ENCODE measurements around the gene DLGAP4. TPM values are rescaled to one million over a fixed set of nuclear protein-coding genes. Genes with fewer than 3 reads are reported as not detected.

The DLGAP4 gene
- total and polyA plus RNA-seq, 2 of the 13 experiments (the other 11 are each of a cell fraction or from before 2014, with no cell fraction given): 15.2 to 26.7 TPM

GRCh38 chr20:36271639-36272546 is 34.2 kb upstream of the DLGAP4 start:
- ATAC-seq (peak; percentile 31), FAIRE-seq (no peak), DNase-seq (ENCODE audit: low spot score) (no peak)
- H3K4me1 ChIP-seq (ENCODE audit: insufficient read depth, low read length): peaks cover 41% of the 10 kb centered on the region
- BruUV-seq (replicated peaks): TSS peak; percentile 64
- H3K27me3 ChIP-seq (ENCODE audit: control insufficient read depth in 1 of 2, insufficient read depth in 2 of 2, low read length in 2 of 2): peaks cover 2 to 31% of the 10 kb centered on the region in 2 experiments; a peak in 4 of 5 replicates
- no peaks in the 10 kb centered on the region for H3K9me3 ChIP-seq (ENCODE audit: low read length)
- ChIA-PET POLR2A (interaction anchor here (0.5 to 3.5 kb wide), 8 partner anchors 10 to 317 kb away, joined by 3 to 10 read pairs (median 4); partner anchors contain the start of gene SCAND1), CTCF (ENCODE audit: low intra/inter-chr PET ratio, low total read pairs) (no interaction called here)
- intact Hi-C loops (cut with micrococcal nuclease; ENCODE audit: unreplicated experiment): loop anchor here (10.0 kb wide), 1 partner anchor 123 kb away; no protein-coding TSS in a partner anchor
- H3K4me2 ChIP-seq (ENCODE audit: low read depth, low read length): peak overlapping the region; percentile 57
- peak overlapping the region; percentile 57 for H2AFZ ChIP-seq (ENCODE audit: low read length)
- peak overlapping the region; percentile 24 for H3K9ac ChIP-seq (ENCODE audit: insufficient read depth, low read depth, low read length)
- in situ Hi-C loops (cut with HindIII; ENCODE audit: extremely low pct_ligation_motif_present, low pct_unique_long_range_greater_than_20kb): no loop called here
- 60% methylated on average over 21 of the region's 21 CpGs for WGBS (ENCODE audit: low lambda C conversion rate)
- H4K20me1 ChIP-seq (ENCODE audit: insufficient read depth, low read length): no peaks in the 10 kb centered on the region
- H3K36me3 ChIP-seq (replicated peaks in 1 of 2; ENCODE audit: control insufficient read depth in 1 of 2, insufficient read depth in 2 of 2, low read length in 2 of 2): no peaks in the 10 kb centered on the region
- peak overlapping the region; percentile 57 for H3K27ac ChIP-seq (ENCODE audit: extremely low read length, insufficient read depth, low read length)
- H3K4me3 ChIP-seq (replicated peaks in 1 of 3; ENCODE audit: insufficient read depth in 1 of 3, low read depth in 2 of 3, low read length in 3 of 3): peak overlapping the region; percentile 9 to 58 (median 56); a peak in 5 of 6 replicates
- peaks cover 3% of the 10 kb centered on the region for H3K79me2 ChIP-seq (ENCODE audit: insufficient read depth, low read length)
- TF ChIP-seq REXO4 (CRISPR knock-in tag; IDR thresholded peaks at IDR 0.05; ENCODE audit: borderline replicate concordance) (0 out of 2 replicates have a peak, but pooled peaks have one; percentile 6), ZNF780A (CRISPR knock-in tag; IDR thresholded peaks at IDR 0.05) (no peak), ZBTB3 (CRISPR knock-in tag; IDR thresholded peaks at IDR 0.05; ENCODE audit: borderline replicate concordance, low read depth) (no peak), ZNF616 (CRISPR knock-in tag; IDR thresholded peaks at IDR 0.05; ENCODE audit: low read depth) (no peak), ZBTB40 (IDR thresholded peaks at IDR 0.05) (no peak), ZBTB40 (CRISPR knock-in tag; IDR thresholded peaks at IDR 0.05) (no peak), HMGA1 (CRISPR knock-in tag; conservative IDR thresholded peaks at IDR 0.05) (no peak), IRF2 (CRISPR knock-in tag; IDR thresholded peaks at IDR 0.05) (0 out of 2 replicates have a peak, but pooled peaks have one; percentile 1), MTA1 (CRISPR knock-in tag; IDR thresholded peaks at IDR 0.05; ENCODE audit: borderline replicate concordance) (peak; percentile 63), SRSF4 (IDR thresholded peaks at IDR 0.05; ENCODE audit: low read depth, low read length, poor library complexity, severe bottlenecking) (no peak), ZNF547 (CRISPR knock-in tag; IDR thresholded peaks at IDR 0.05) (no peak)

All from HepG2 (cell line).